Measurements from ENCODE around the gene CD80.

DNA sequence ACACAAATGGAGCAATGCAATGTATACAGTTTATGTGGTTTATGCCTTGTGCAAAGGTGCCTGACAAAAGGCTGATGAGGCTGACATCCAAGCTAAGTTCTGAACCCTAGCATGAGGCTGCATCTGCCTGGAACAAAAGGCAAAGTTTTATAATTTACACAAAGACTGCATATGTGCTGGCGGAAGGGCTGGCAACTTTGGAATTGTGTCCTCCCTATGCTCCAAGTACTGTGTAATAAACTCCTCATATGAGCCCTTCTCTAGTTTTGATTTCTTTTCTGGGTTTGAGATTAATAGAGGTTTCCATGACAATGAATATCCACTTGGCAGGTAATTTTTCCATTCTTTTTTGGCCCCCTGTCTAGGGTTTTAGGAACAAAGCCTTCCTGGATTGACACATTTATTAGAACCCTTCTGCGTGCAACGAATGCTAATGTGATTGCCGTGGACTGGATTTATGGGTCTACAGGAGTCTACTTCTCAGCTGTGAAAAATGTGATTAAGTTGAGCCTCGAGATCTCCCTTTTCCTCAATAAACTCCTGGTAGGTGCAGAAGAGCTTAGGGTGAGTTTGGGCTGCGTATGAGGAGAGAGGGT is 49.1 kb upstream of the CD80 start:
- no peak for TF ChIP-seq EZH2 (IDR thresholded peaks at IDR 0.05; ENCODE audit: low read length)
- TF ChIP-seq, protein P1, sequence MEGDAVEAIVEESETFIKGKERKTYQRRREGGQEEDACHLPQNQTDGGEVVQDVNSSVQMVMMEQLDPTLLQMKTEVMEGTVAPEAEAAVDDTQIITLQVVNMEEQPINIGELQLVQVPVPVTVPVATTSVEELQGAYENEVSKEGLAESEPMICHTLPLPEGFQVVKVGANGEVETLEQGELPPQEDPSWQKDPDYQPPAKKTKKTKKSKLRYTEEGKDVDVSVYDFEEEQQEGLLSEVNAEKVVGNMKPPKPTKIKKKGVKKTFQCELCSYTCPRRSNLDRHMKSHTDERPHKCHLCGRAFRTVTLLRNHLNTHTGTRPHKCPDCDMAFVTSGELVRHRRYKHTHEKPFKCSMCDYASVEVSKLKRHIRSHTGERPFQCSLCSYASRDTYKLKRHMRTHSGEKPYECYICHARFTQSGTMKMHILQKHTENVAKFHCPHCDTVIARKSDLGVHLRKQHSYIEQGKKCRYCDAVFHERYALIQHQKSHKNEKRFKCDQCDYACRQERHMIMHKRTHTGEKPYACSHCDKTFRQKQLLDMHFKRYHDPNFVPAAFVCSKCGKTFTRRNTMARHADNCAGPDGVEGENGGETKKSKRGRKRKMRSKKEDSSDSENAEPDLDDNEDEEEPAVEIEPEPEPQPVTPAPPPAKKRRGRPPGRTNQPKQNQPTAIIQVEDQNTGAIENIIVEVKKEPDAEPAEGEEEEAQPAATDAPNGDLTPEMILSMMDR (optimal IDR thresholded peaks at IDR 0.05 in 1 of 3, IDR thresholded peaks at IDR 0.05 in 1 of 3, conservative IDR thresholded peaks at IDR 0.05 in 1 of 3; ENCODE audit: extremely low read depth in 1 of 3, insufficient read depth in 2 of 3, low read length in 3 of 3) = no peak
